H9 (cell line): Measurements from ENCODE around the gene ZNF287. TPM values are rescaled to one million over a fixed set of nuclear protein-coding genes. Genes with fewer than 3 reads are reported as not detected.

Source experiments
- DNase-seq: peaks from one replicate; pipeline ENCODE4 v3.0.0-alpha.2; 2017
- H2AFZ ChIP-seq: one replicate; pipeline ENCODE4 v1.6.1; 2013; ENCODE audit warnings: mild to moderate bottlenecking, low read length, control low read depth, moderate library complexity
- H2AK5ac ChIP-seq: 2 replicates; pipeline ENCODE4 v1.6.1; 2013; ENCODE audit warnings: low read length, control low read depth, mixed read lengths; ENCODE audit not compliant: insufficient read length
- H2BK120ac ChIP-seq: one replicate; pipeline ENCODE4 v1.6.1; 2013; ENCODE audit warnings: low read depth, mild to moderate bottlenecking, low read length, control low read depth, inconsistent platforms; ENCODE audit not compliant: poor library complexity, severe bottlenecking
- H2BK12ac ChIP-seq: 2 replicates; pipeline ENCODE4 v1.6.1; 2013; ENCODE audit warnings: low read length, control low read depth, mixed read lengths, low read depth; ENCODE audit not compliant: insufficient read length
- H2BK15ac ChIP-seq: 2 replicates; pipeline ENCODE4 v1.6.1; 2013; ENCODE audit warnings: low read depth, low read length, control low read depth
- H2BK20ac ChIP-seq: one replicate; pipeline ENCODE4 v1.6.1; 2013; ENCODE audit warnings: low read depth, mild to moderate bottlenecking, low read length, control low read depth, inconsistent platforms; ENCODE audit not compliant: poor library complexity, severe bottlenecking
- H2BK5ac ChIP-seq: 2 replicates; pipeline ENCODE4 v1.6.1; 2013; ENCODE audit warnings: low read length, control low read depth, mixed read lengths; ENCODE audit not compliant: insufficient read length
- H3K14ac ChIP-seq: 2 replicates; pipeline ENCODE4 v1.6.1; 2013; ENCODE audit warnings: low read length, control low read depth; ENCODE audit not compliant: insufficient read depth
- H3K18ac ChIP-seq: 2 replicates; pipeline ENCODE4 v1.6.1; 2013; ENCODE audit warnings: low read depth, mild to moderate bottlenecking, mixed read lengths, low read length, control low read depth; ENCODE audit not compliant: insufficient read length
- H3K23ac ChIP-seq: 2 replicates; pipeline ENCODE4 v1.6.1; 2013; ENCODE audit warnings: low read length, control low read depth, mixed read lengths, low read depth; ENCODE audit not compliant: insufficient read length
- H3K23me2 ChIP-seq: 2 replicates; pipeline ENCODE4 v1.6.1; 2013; ENCODE audit warnings: low read depth, mild to moderate bottlenecking, mixed read lengths, low read length, control low read depth; ENCODE audit not compliant: insufficient read length, poor library complexity, severe bottlenecking
- H3K27ac ChIP-seq: 2 replicates; pipeline ENCODE4 v1.5.1; 2013; ENCODE audit warnings: low read length, control low read depth, mixed read lengths, low read depth; ENCODE audit not compliant: insufficient read length
- H3K27me3 ChIP-seq: 2 replicates; pipeline ENCODE4 v1.6.1; 2013; ENCODE audit warnings: low read length, control low read depth, inconsistent platforms; ENCODE audit not compliant: insufficient read depth
- H3K4ac ChIP-seq: 2 replicates; pipeline ENCODE4 v1.6.1; 2013; ENCODE audit warnings: low read depth, mild to moderate bottlenecking, control low read depth, inconsistent platforms, low read length, moderate library complexity
- H3K4me1 ChIP-seq: 2 replicates; pipeline ENCODE4 v1.6.1; 2013; ENCODE audit warnings: low read length, control low read depth, inconsistent platforms; ENCODE audit not compliant: insufficient read depth
- H3K4me2 ChIP-seq: 2 replicates; pipeline ENCODE4 v1.6.1; 2013; ENCODE audit warnings: low read length, control low read depth, mixed read lengths; ENCODE audit not compliant: insufficient read length, insufficient read depth
- H3K56ac ChIP-seq: 2 replicates; pipeline ENCODE4 v1.6.1; 2013; ENCODE audit warnings: low read depth, mild to moderate bottlenecking, mixed read lengths, low read length, control low read depth; ENCODE audit not compliant: insufficient read length
- H3K79me1 ChIP-seq: 2 replicates; pipeline ENCODE4 v1.6.1; 2013; ENCODE audit warnings: low read depth, mild to moderate bottlenecking, moderate library complexity, low read length, control low read depth, inconsistent platforms; ENCODE audit not compliant: insufficient read depth, poor library complexity, severe bottlenecking
- H3K79me2 ChIP-seq: 2 replicates; pipeline ENCODE4 v1.6.1; 2013; ENCODE audit warnings: low read length, control low read depth, inconsistent platforms; ENCODE audit not compliant: insufficient read depth
- H3K9ac ChIP-seq: 2 replicates; pipeline ENCODE4 v1.6.1; 2013; ENCODE audit warnings: low read length, control low read depth, mixed read lengths; ENCODE audit not compliant: insufficient read length; ENCODE audit errors: extremely low read depth
- H3K9me3 ChIP-seq: one replicate; pipeline ENCODE4 v1.6.1; 2013; ENCODE audit warnings: low read depth, low read length, inconsistent platforms; ENCODE audit not compliant: control insufficient read depth
- H3T11ph ChIP-seq: one replicate; pipeline ENCODE4 v1.6.1; 2013; ENCODE audit warnings: mild to moderate bottlenecking, low read length, control low read depth, inconsistent platforms
- H4K20me1 ChIP-seq: one replicate; pipeline ENCODE4 v1.6.1; 2013; ENCODE audit not compliant: control insufficient read depth, insufficient read length, insufficient read depth
- H4K5ac ChIP-seq: 2 replicates; pipeline ENCODE4 v1.6.1; 2013; ENCODE audit warnings: low read depth, mild to moderate bottlenecking, mixed read lengths, low read length, control low read depth; ENCODE audit not compliant: insufficient read length
- H4K8ac ChIP-seq: replicated peaks from 2 replicates; pipeline ENCODE4 v1.6.1; 2013; ENCODE audit warnings: low read length, control low read depth, mixed read lengths, low read depth; ENCODE audit not compliant: insufficient read length
- H4K91ac ChIP-seq: 2 replicates; pipeline ENCODE4 v1.6.1; 2013; ENCODE audit warnings: low read depth, mild to moderate bottlenecking, moderate library complexity, mixed read lengths, low read length, control low read depth; ENCODE audit not compliant: insufficient read length
- H3K27ac Mint-ChIP-seq, 3 experiments: 2 replicates in 2 of 3; 3 replicates in 1 of 3; pipeline ENCODE4 v1.8.0; 2020 to 2021; ENCODE audit warnings: mixed read lengths in 3 of 3, mild to moderate bottlenecking in 1 of 3, moderate library complexity in 1 of 3
- H3K27me3 Mint-ChIP-seq: 2 replicates; pipeline ENCODE4 v1.8.0; 2021; ENCODE audit warnings: low read depth, mild to moderate bottlenecking, moderate library complexity, mixed read lengths
- H3K36me3 Mint-ChIP-seq, 3 experiments: 2 replicates in 2 of 3; 3 replicates in 1 of 3; pipeline ENCODE4 v1.8.0; 2020 to 2021; ENCODE audit warnings: low read depth in 3 of 3, mixed read lengths in 3 of 3; ENCODE audit not compliant: insufficient read depth in 1 of 3
- H3K4me1 Mint-ChIP-seq, 2 experiments: 2 replicates each; pipeline ENCODE4 v1.8.0; 2020; ENCODE audit warnings: mixed read lengths in 2 of 2
- H3K4me3 Mint-ChIP-seq, 2 experiments: 2 replicates in 1 of 2; 3 replicates in 1 of 2; pipeline ENCODE4 v1.8.0; 2020 to 2021; ENCODE audit warnings: mild to moderate bottlenecking in 2 of 2, mixed read lengths in 2 of 2, moderate library complexity in 1 of 2
- H3K9me3 Mint-ChIP-seq, 2 experiments: 2 replicates in 1 of 2; 3 replicates in 1 of 2; pipeline ENCODE4 v1.8.0; 2020; ENCODE audit warnings: mild to moderate bottlenecking in 2 of 2, mixed read lengths in 2 of 2, moderate library complexity in 1 of 2
- WGBS: extraction: QIAGEN DNeasy Blood & Tissue Kit; methylation state at CpG from one replicate; pipeline ENCODE4 v1.1.7; 2013; ENCODE audit warnings: missing lambda C conversion rate, low lambda C conversion rate, mixed read lengths; ENCODE audit not compliant: insufficient read length; ENCODE audit errors: extremely low coverage; 5-methylcytosine and 5-hydroxymethylcytosine counted together
- total RNA-seq: library from RNA; stranded (reverse); gene quantifications from 2 replicates; pipeline ENCODE4 v1.2.1, GENCODE V29; 2021
- TF ChIP-seq, protein P1 (sequence below): fragments of 200-600 bp; sonication (generic); conservative IDR thresholded peaks from 3 replicates; pipeline ENCODE4 v1.8.0; 2021; ENCODE audit warnings: antibody characterized with exemption, mild to moderate bottlenecking

Gene ZNF287
- total RNA-seq, 1 experiment from 2014 or later, result 7.1 TPM

- Histone ChIP-seq H3T11ph (no peak overlapping the region), H3K23me2 (no peaks in the 10 kb centered on the region), H3K4me1 (peaks cover 2% of the 10 kb centered on the region; the same call in 1 of the 2 replicates), H2BK15ac (no peak overlapping the region), H3K4me2 (no peak overlapping the region), H2BK12ac (no peak overlapping the region), H4K5ac (no peak overlapping the region), H2BK120ac (no peak overlapping the region), H3K79me2 (no peaks in the 10 kb centered on the region), H3K27ac (no peak overlapping the region), H3K9ac (no peak overlapping the region), H3K14ac (no peak overlapping the region), H3K4ac (no peak overlapping the region), H3K9me3 (no peaks in the 10 kb centered on the region), H2BK5ac (no peak overlapping the region), H3K27me3 (no peaks in the 10 kb centered on the region; the same call in 1 of the 2 replicates), H4K8ac (no peak overlapping the region), H2BK20ac (no peak overlapping the region), H4K91ac (no peak overlapping the region), H3K79me1 (no peaks in the 10 kb centered on the region), H3K23ac (no peak overlapping the region), H2AFZ (no peak overlapping the region), H3K18ac (no peak overlapping the region), H4K20me1 (no peaks in the 10 kb centered on the region), H2AK5ac (no peak overlapping the region), H3K56ac (no peak overlapping the region)
- TF ChIP-seq, protein P1, sequence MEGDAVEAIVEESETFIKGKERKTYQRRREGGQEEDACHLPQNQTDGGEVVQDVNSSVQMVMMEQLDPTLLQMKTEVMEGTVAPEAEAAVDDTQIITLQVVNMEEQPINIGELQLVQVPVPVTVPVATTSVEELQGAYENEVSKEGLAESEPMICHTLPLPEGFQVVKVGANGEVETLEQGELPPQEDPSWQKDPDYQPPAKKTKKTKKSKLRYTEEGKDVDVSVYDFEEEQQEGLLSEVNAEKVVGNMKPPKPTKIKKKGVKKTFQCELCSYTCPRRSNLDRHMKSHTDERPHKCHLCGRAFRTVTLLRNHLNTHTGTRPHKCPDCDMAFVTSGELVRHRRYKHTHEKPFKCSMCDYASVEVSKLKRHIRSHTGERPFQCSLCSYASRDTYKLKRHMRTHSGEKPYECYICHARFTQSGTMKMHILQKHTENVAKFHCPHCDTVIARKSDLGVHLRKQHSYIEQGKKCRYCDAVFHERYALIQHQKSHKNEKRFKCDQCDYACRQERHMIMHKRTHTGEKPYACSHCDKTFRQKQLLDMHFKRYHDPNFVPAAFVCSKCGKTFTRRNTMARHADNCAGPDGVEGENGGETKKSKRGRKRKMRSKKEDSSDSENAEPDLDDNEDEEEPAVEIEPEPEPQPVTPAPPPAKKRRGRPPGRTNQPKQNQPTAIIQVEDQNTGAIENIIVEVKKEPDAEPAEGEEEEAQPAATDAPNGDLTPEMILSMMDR, result peak; percentile 94
- WGBS, result no CpG with 5 or more reads among the region's 7 CpGs
- peaks cover 14 to 16% of the 10 kb centered on the region in 2 experiments for H3K4me1 Mint-ChIP-seq
- no peak overlapping the region for H3K4me3 Mint-ChIP-seq
- no peak overlapping the region for H3K27ac Mint-ChIP-seq
- no peaks in the 10 kb centered on the region for H3K9me3 Mint-ChIP-seq
- H3K36me3 Mint-ChIP-seq, result no peaks in the 10 kb centered on the region
- peaks cover 18% of the 10 kb centered on the region for H3K27me3 Mint-ChIP-seq
- DNase-seq, result peak; percentile 86
Observed at GRCh38 chr17:16521070-16521727, 47.8 kb downstream of the ZNF287 start.
